Prostate gland (tissue), 2 donors: ENCODE data around the gene STK39. TPM values are rescaled to one million over a fixed set of nuclear protein-coding genes. Genes with fewer than 3 reads are reported as not detected.

ENCODE experiments used
- DNase-seq: peaks from one replicate; pipeline ENCODE4 v3.0.0-alpha.2; 2019; ENCODE audit warnings: low spot score
- H3K27ac ChIP-seq, 2 donors: fragments of 200-600 bp; sonication (generic); 2 replicates each; pipeline ENCODE4 v1.5.1; 2017 to 2019
- H3K27me3 ChIP-seq: fragments of 200-600 bp; sonication (generic); replicated peaks from 2 replicates; pipeline ENCODE4 v1.5.1; 2019; ENCODE audit not compliant: insufficient read depth
- H3K36me3 ChIP-seq, 2 donors: fragments of 200-600 bp; sonication (generic); 1 replicate in 1 of 2; 2 replicates in 1 of 2; pipeline versions ENCODE4 v1.5.1 to v1.8.1; 2017 to 2019
- H3K4me1 ChIP-seq: fragments of 200-600 bp; sonication (generic); replicated peaks from 2 replicates; pipeline ENCODE4 v1.5.1; 2019
- H3K4me3 ChIP-seq, 2 donors: fragments of 200-600 bp; sonication (generic); 2 replicates each; pipeline ENCODE4 v1.5.1; 2017 to 2019
- H3K9me3 ChIP-seq: fragments of 200-600 bp; sonication (generic); 2 replicates; pipeline ENCODE4 v1.5.1; 2017
- CTCF ChIP-seq, 4 experiments: fragments of 200-600 bp in 2 of 4; fragments of 450-650 bp in 2 of 4; sonication (generic) in 2 of 4; IDR thresholded peaks; 1 replicate in 3 of 4; 2 replicates in 1 of 4; pipeline ENCODE4 v1.5.1; 2016 to 2019; ENCODE audit warnings: antibody characterized with exemption in 4 of 4, mild to moderate bottlenecking in 2 of 4, moderate library complexity in 2 of 4
- POLR2A ChIP-seq: fragments of 450-650 bp; IDR thresholded peaks from one replicate; pipeline ENCODE4 v1.6.1; 2016; ENCODE audit warnings: antibody characterized with exemption, mild to moderate bottlenecking
- POLR2AphosphoS5 ChIP-seq: sonication (generic); formaldehyde crosslinking; IDR thresholded peaks from one replicate; pipeline ENCODE4 v1.6.1; 2017; ENCODE audit warnings: antibody characterized with exemption
- WGBS: methylation state at CpG from one replicate; pipeline ENCODE4 v1.1.5; 2018; 5-methylcytosine and 5-hydroxymethylcytosine counted together
- intact Hi-C: fragments of 100-400 bp; cut with DNase I; formaldehyde crosslinking; loops from one replicate; pipeline ENCODE4 v1.14.2; 2022
- total RNA-seq, 2 donors: library from RNA; depleted of rRNA; stranded (reverse); fragments of >200 nt; gene quantifications; one replicate each; pipeline ENCODE4 v1.1.0, GENCODE V29; 2016

The STK39 gene
- total RNA-seq, 2 donors from 2014 or later = 32.2 to 54.7 TPM

- DNase-seq = no peak
- peak overlapping the region in 1 of 2 donors; percentile 5 for H3K27ac ChIP-seq
- no peaks in the 10 kb centered on the region for H3K9me3 ChIP-seq
- 50% methylated on average over 8 of the region's 8 CpGs for WGBS
- intact Hi-C loops = loop anchor here (10.0 kb wide), 1 partner anchor 85 kb away; the partner anchor contains the start of gene STK39
- H3K27me3 ChIP-seq = no peaks in the 10 kb centered on the region
- H3K4me3 ChIP-seq = no peak overlapping the region
- no peaks in the 10 kb centered on the region for H3K36me3 ChIP-seq
- no peak for TF ChIP-seq POLR2A
- TF ChIP-seq CTCF (IDR thresholded peaks at IDR 0.05) = no peak
- no peak for TF ChIP-seq POLR2AphosphoS5
- H3K4me1 ChIP-seq = no peaks in the 10 kb centered on the region
Measured at GRCh38 chr2:168159754-168160585, 87.4 kb downstream of the STK39 start.

- no peak for TF ChIP-seq POLR2AphosphoS5
- no peak for TF ChIP-seq POLR2A
- TF ChIP-seq CTCF (IDR thresholded peaks at IDR 0.05) = no peak
- no peaks in the 10 kb centered on the region for H3K27me3 ChIP-seq
- H3K9me3 ChIP-seq = no peaks in the 10 kb centered on the region
- H3K27ac ChIP-seq = no peak overlapping the region
- H3K4me3 ChIP-seq = no peak overlapping the region
- WGBS = 85% methylated on average over 3 of the region's 3 CpGs
- intact Hi-C loops = loop anchor here (10.0 kb wide), 1 partner anchor 86 kb away; the partner anchor contains the start of gene STK39
- H3K4me1 ChIP-seq = no peaks in the 10 kb centered on the region
- DNase-seq = no peak
- no peaks in the 10 kb centered on the region for H3K36me3 ChIP-seq
Measured at GRCh38 chr2:168158586-168158985, 88.8 kb downstream of the STK39 start.

GRCh38 chr2:168157926-168158325, 89.5 kb downstream of the STK39 start:
- 39% methylated on average over 2 of the region's 2 CpGs for WGBS
- H3K27me3 ChIP-seq = no peaks in the 10 kb centered on the region
- H3K4me3 ChIP-seq = no peak overlapping the region
- TF ChIP-seq POLR2A (no peak), POLR2AphosphoS5 (no peak), CTCF (IDR thresholded peaks at IDR 0.05) (no peak)
- no peak for DNase-seq
- no peaks in the 10 kb centered on the region for H3K36me3 ChIP-seq
- H3K27ac ChIP-seq = no peak overlapping the region
- intact Hi-C loops = loop anchor here (10.0 kb wide), 1 partner anchor 87 kb away; the partner anchor contains the start of gene STK39
- no peaks in the 10 kb centered on the region for H3K9me3 ChIP-seq
- no peaks in the 10 kb centered on the region for H3K4me1 ChIP-seq

GRCh38 chr2:168157070-168157469, 90.3 kb downstream of the STK39 start:
- Histone ChIP-seq H3K36me3 (no peaks in the 10 kb centered on the region), H3K27ac (no peak overlapping the region), H3K4me3 (no peak overlapping the region), H3K4me1 (no peaks in the 10 kb centered on the region), H3K9me3 (no peaks in the 10 kb centered on the region), H3K27me3 (no peaks in the 10 kb centered on the region)
- TF ChIP-seq CTCF (IDR thresholded peaks at IDR 0.05) (no peak), POLR2A (no peak), POLR2AphosphoS5 (no peak)
- 88% methylated on average over 3 of the region's 3 CpGs for WGBS
- DNase-seq = no peak
- intact Hi-C loops = loop anchor here (10.0 kb wide), 1 partner anchor 88 kb away; the partner anchor contains the start of gene STK39

- Histone ChIP-seq H3K9me3 (no peaks in the 10 kb centered on the region), H3K4me3 (no peak overlapping the region), H3K4me1 (no peaks in the 10 kb centered on the region), H3K36me3 (no peaks in the 10 kb centered on the region), H3K27me3 (no peaks in the 10 kb centered on the region), H3K27ac (no peak overlapping the region)
- DNase-seq = peak; percentile 17
- intact Hi-C loops = loop anchor here (10.0 kb wide), 1 partner anchor 88 kb away; the partner anchor contains the start of gene STK39
- 38% methylated on average over 5 of the region's 5 CpGs for WGBS
- TF ChIP-seq POLR2AphosphoS5 = no peak
- TF ChIP-seq CTCF (IDR thresholded peaks at IDR 0.05) = no peak
- TF ChIP-seq POLR2A = no peak
Measured at GRCh38 chr2:168156661-168157060, 90.7 kb downstream of the STK39 start.
